Prostate gland (tissue), 2 donors: ENCODE results near the gene UTP11. TPM values are rescaled to one million over a fixed set of nuclear protein-coding genes. Genes with fewer than 3 reads are reported as not detected.
A peak's percentile ranks its signal among the peaks of the same experiment; 100 is the strongest.

Experiments used
- DNase-seq: peaks from one replicate; pipeline ENCODE4 v3.0.0-alpha.2; 2019; ENCODE audit warnings: low spot score
- H3K27ac ChIP-seq, 2 donors: fragments of 200-600 bp; sonication (generic); 2 replicates each; pipeline ENCODE4 v1.5.1; 2017 to 2019
- H3K27me3 ChIP-seq: fragments of 200-600 bp; sonication (generic); replicated peaks from 2 replicates; pipeline ENCODE4 v1.5.1; 2019; ENCODE audit not compliant: insufficient read depth
- H3K36me3 ChIP-seq, 2 donors: fragments of 200-600 bp; sonication (generic); 1 replicate in 1 of 2; 2 replicates in 1 of 2; pipeline versions ENCODE4 v1.5.1 to v1.8.1; 2017 to 2019
- H3K4me1 ChIP-seq: fragments of 200-600 bp; sonication (generic); replicated peaks from 2 replicates; pipeline ENCODE4 v1.5.1; 2019
- H3K4me3 ChIP-seq, 2 donors: fragments of 200-600 bp; sonication (generic); 2 replicates each; pipeline ENCODE4 v1.5.1; 2017 to 2019
- H3K9me3 ChIP-seq: fragments of 200-600 bp; sonication (generic); 2 replicates; pipeline ENCODE4 v1.5.1; 2017
- POLR2A ChIP-seq: fragments of 450-650 bp; IDR thresholded peaks from one replicate; pipeline ENCODE4 v1.6.1; 2016; ENCODE audit warnings: antibody characterized with exemption, mild to moderate bottlenecking
- POLR2AphosphoS5 ChIP-seq: sonication (generic); formaldehyde crosslinking; IDR thresholded peaks from one replicate; pipeline ENCODE4 v1.6.1; 2017; ENCODE audit warnings: antibody characterized with exemption
- WGBS: methylation state at CpG from one replicate; pipeline ENCODE4 v1.1.5; 2018; 5-methylcytosine and 5-hydroxymethylcytosine counted together
- intact Hi-C: fragments of 100-400 bp; cut with DNase I; formaldehyde crosslinking; loops from one replicate; pipeline ENCODE4 v1.14.2; 2022
- total RNA-seq, 2 donors: library from RNA; depleted of rRNA; stranded (reverse); fragments of >200 nt; gene quantifications; one replicate each; pipeline ENCODE4 v1.1.0, GENCODE V29; 2016
- TF ChIP-seq, protein P1 (sequence below), 4 experiments: fragments of 200-600 bp in 2 of 4; fragments of 450-650 bp in 2 of 4; sonication (generic) in 2 of 4; IDR thresholded peaks; 1 replicate in 3 of 4; 2 replicates in 1 of 4; pipeline ENCODE4 v1.5.1; 2016 to 2019; ENCODE audit warnings: antibody characterized with exemption in 4 of 4, mild to moderate bottlenecking in 2 of 4, moderate library complexity in 2 of 4

The UTP11 gene
- total RNA-seq, 2 donors from 2014 or later, result 26.9 to 36.5 TPM

GRCh38 chr1:37994886-37995566, 17.5 kb upstream of the UTP11 start:
- H3K9me3 ChIP-seq, result no peaks in the 10 kb centered on the region
- H3K36me3 ChIP-seq, result no peaks in the 10 kb centered on the region
- DNase-seq, result no peak
- WGBS, result 66% methylated on average over 11 of the region's 11 CpGs
- intact Hi-C loops, result no loop called here
- H3K27ac ChIP-seq, result peak overlapping the region in 1 of 2 donors; percentile 68
- no peak overlapping the region for H3K4me3 ChIP-seq
- no peaks in the 10 kb centered on the region for H3K27me3 ChIP-seq
- H3K4me1 ChIP-seq, result no peaks in the 10 kb centered on the region
- TF ChIP-seq, protein P1, sequence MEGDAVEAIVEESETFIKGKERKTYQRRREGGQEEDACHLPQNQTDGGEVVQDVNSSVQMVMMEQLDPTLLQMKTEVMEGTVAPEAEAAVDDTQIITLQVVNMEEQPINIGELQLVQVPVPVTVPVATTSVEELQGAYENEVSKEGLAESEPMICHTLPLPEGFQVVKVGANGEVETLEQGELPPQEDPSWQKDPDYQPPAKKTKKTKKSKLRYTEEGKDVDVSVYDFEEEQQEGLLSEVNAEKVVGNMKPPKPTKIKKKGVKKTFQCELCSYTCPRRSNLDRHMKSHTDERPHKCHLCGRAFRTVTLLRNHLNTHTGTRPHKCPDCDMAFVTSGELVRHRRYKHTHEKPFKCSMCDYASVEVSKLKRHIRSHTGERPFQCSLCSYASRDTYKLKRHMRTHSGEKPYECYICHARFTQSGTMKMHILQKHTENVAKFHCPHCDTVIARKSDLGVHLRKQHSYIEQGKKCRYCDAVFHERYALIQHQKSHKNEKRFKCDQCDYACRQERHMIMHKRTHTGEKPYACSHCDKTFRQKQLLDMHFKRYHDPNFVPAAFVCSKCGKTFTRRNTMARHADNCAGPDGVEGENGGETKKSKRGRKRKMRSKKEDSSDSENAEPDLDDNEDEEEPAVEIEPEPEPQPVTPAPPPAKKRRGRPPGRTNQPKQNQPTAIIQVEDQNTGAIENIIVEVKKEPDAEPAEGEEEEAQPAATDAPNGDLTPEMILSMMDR (IDR thresholded peaks at IDR 0.05), result no peak
- TF ChIP-seq POLR2AphosphoS5, result no peak
- TF ChIP-seq POLR2A, result no peak

- WGBS, result 7% methylated on average over 46 of the region's 46 CpGs
- intact Hi-C loops, result no loop called here
- H3K36me3 ChIP-seq, result no peaks in the 10 kb centered on the region
- H3K4me3 ChIP-seq, result peak overlapping the region; percentile 24 to 33
- no peaks in the 10 kb centered on the region for H3K9me3 ChIP-seq
- DNase-seq, result no peak
- no peaks in the 10 kb centered on the region for H3K27me3 ChIP-seq
- H3K27ac ChIP-seq, result peak overlapping the region; percentile 68 to 76
- no peaks in the 10 kb centered on the region for H3K4me1 ChIP-seq
- TF ChIP-seq POLR2AphosphoS5, result peak; percentile 52
- TF ChIP-seq POLR2A, result no peak
- TF ChIP-seq, protein P1 (IDR thresholded peaks at IDR 0.05), result peak in 1 of 4 experiments; percentile 10
Observed at GRCh38 chr1:37995751-37996345, 16.7 kb upstream of the UTP11 start.

DNA sequence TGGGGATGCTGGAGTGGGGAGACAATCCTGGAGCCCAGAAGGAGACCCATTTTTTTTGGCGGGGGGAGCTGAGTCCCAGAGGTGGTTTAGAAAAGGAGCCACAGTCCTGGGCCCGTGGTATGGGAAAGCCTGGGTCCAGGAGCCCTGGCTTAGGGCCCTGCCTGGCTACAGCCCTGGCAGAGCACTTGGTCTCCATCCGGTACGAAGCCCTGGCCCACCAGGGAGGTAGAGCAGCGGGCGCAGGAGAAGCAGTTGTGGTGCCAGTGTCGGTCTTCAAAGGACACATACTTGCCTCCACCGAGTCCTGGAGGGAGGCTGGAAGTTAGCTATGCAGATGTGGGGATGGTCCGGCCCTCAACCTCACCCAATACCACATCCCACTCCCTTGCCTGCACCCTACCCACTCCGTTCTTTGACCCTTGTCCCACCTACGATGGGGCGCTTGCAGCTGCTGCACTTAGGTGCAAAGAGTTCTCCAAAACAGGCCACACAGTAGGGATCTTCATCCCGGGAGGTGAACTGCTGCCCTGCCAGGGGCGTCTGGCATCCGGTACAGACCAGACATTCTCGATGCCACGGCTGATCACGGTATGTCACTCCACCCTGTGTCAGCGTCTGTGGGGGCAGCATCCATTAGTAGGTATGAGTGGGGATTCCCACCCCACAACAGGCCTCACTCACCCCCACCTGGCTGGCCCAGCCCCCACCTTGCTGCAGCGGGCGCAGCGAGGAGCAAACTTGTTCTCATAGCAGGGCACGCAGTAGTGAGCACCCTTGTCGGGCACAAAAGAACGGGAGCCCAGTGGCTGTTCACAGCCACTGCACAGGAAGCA, 15.1 kb upstream of the UTP11 start:
- intact Hi-C loops, result no loop called here
- Histone ChIP-seq H3K9me3 (no peaks in the 10 kb centered on the region), H3K36me3 (no peaks in the 10 kb centered on the region), H3K27ac (peak overlapping the region; percentile 68 to 76), H3K4me3 (no peak overlapping the region), H3K27me3 (no peaks in the 10 kb centered on the region), H3K4me1 (no peaks in the 10 kb centered on the region)
- DNase-seq, result no peak
- TF ChIP-seq, protein P1 (IDR thresholded peaks at IDR 0.05), result no peak
- TF ChIP-seq POLR2A, result no peak
- WGBS, result 93% methylated on average over 23 of the region's 25 CpGs

DNA sequence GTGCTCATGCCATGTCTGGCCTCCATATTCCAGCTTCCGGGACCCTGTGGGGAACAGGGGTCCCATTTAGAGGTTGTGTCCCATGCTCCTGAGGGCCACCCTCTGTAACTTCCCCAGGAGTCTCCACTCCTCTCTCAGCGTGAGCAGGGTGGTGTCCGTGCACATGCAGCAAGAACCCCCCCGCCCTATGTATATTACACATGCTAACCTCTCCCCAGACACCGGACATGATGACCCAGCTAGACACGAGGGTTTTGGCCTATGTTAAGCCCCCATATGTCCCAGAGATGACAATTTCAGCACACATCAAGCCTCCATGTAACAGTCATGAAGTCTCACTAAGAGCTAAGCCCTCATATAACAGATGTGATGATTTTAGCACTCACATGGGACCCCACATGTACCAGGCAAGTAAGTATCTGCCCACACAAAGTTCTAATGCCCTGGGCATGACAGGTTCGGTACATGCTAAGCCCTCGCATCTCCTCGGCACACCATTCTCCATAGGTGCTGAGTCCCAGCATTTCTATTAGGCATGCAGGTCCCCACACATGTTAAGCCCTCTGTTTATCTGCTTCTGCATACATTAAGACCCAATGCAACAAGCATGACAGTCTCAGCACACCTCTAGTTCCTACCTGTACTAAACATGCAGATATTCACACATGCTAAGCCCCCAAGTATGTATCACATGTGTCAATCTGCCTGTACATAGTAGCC, 14.3 kb upstream of the UTP11 start:
- Histone ChIP-seq H3K9me3 (no peaks in the 10 kb centered on the region), H3K27me3 (no peaks in the 10 kb centered on the region), H3K4me3 (no peak overlapping the region), H3K4me1 (no peaks in the 10 kb centered on the region), H3K27ac (no peak overlapping the region), H3K36me3 (no peaks in the 10 kb centered on the region)
- intact Hi-C loops, result no loop called here
- DNase-seq, result no peak
- TF ChIP-seq POLR2A (no peak), POLR2AphosphoS5 (no peak)
- WGBS, result 90% methylated on average over 8 of the region's 9 CpGs

DNA sequence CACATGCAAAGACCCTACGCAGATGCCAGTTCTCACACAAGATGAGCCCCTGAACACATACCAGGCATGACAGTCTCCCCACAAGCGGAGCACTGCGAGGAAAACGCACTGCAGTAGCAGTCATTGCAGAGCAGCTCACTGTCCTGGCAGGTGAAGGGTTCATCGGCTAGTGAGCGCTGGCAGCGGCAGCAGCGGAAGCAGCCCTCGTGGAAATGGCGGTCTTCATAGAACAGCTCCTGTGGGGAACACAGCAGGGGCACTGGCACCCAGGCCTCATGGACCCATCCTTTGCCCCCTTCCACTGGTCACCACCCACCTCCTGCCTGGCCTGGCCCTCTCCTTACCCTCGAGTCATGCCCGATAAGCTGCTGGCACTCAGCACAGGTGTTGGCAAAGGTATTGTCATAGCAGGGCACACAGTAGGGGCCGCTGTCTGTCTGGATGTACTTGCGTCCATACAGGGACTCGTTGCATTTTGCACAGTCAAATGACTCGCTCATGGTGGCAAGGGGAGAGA, 13.6 kb upstream of the UTP11 start:
- TF ChIP-seq POLR2A (no peak), POLR2AphosphoS5 (no peak)
- TF ChIP-seq, protein P1 (IDR thresholded peaks at IDR 0.05), result no peak
- H3K27ac ChIP-seq, result peak overlapping the region; percentile 75
- WGBS, result 72% methylated on average over 16 of the region's 16 CpGs
- H3K36me3 ChIP-seq, result no peaks in the 10 kb centered on the region
- no peaks in the 10 kb centered on the region for H3K27me3 ChIP-seq
- H3K9me3 ChIP-seq, result no peaks in the 10 kb centered on the region
- no peak overlapping the region for H3K4me3 ChIP-seq
- DNase-seq, result no peak
- intact Hi-C loops, result no loop called here
- no peaks in the 10 kb centered on the region for H3K4me1 ChIP-seq
